Left lung (tissue), 10 donors: ENCODE data around the gene CMSS1. TPM values are rescaled to one million over a fixed set of nuclear protein-coding genes. Genes with fewer than 3 reads are reported as not detected.

Source experiments
- ATAC-seq: fragments of 200-7000 bp; cut with Tn5 transposase; one replicate; pipeline ENCODE4 v1.9.1; 2020; ENCODE audit warnings: moderate library complexity
- DNase-seq, 4 donors: peaks; one replicate each; pipeline ENCODE4 v3.0.0-alpha.2; 2013 to 2020
- H3K27ac ChIP-seq, 2 donors: fragments of 200-600 bp; sonication (generic) in 1 of 2; one replicate each; pipeline versions ENCODE4 v1.5.0 to v1.8.0; 2020 to 2021
- H3K27me3 ChIP-seq, 2 donors: fragments of 200-600 bp; sonication (generic) in 1 of 2; one replicate each; pipeline versions ENCODE4 v1.5.0 to v1.8.0; 2020 to 2021
- H3K36me3 ChIP-seq, 2 donors: fragments of 200-600 bp; sonication (generic) in 1 of 2; one replicate each; pipeline versions ENCODE4 v1.5.0 to v1.8.0; 2020 to 2021
- H3K4me1 ChIP-seq, 2 donors: fragments of 200-600 bp; one replicate each; pipeline ENCODE4 v1.8.0; 2021
- H3K4me3 ChIP-seq, 2 donors: fragments of 200-600 bp; sonication (generic) in 1 of 2; one replicate each; pipeline versions ENCODE4 v1.5.0 to v1.8.0; 2020 to 2021; ENCODE audit warnings: mild to moderate bottlenecking in 1 of 2
- H3K9me3 ChIP-seq, 2 donors: fragments of 200-600 bp; sonication (generic) in 1 of 2; one replicate each; pipeline versions ENCODE4 v1.5.0 to v1.8.0; 2020 to 2021
- intact Hi-C, 2 donors: fragments of 100-400 bp; cut with DNase I; formaldehyde crosslinking; loops; one replicate each; pipeline versions ENCODE4 v1.11.2 to v1.14.2; 2022
- polyA plus RNA-seq, 6 donors: library from polyadenylated mRNA; unstranded; fragments of 120-200 nt; gene quantifications; one replicate each; pipeline ENCODE4 v1.2.1, GENCODE V29; 2013; ENCODE audit not compliant: insufficient read length in 6 of 6
- total RNA-seq, 2 donors: library from RNA; stranded (reverse); fragmentation: NEBNext Ultra II Directional; extraction: Animal tissue kit (Norgen Biotek cat#: 25700); gene quantifications; one replicate each; pipeline ENCODE4 v1.2.1, GENCODE V29; 2021
- TF ChIP-seq, protein P1 (sequence below), 2 donors: fragments of 200-600 bp; sonication (generic) in 1 of 2; IDR thresholded peaks; one replicate each; pipeline versions ENCODE4 v1.5.0 to v1.8.0; 2021; ENCODE audit warnings: antibody characterized with exemption in 2 of 2
- donor health status: DM: no; HTN: yes; CAD: no.
- donor health status: DM: no; HTN: no; CAD: no.

Gene CMSS1
- total and polyA plus RNA-seq, 8 donors = 13.4 to 51.0 (median 41.8) TPM

DNA sequence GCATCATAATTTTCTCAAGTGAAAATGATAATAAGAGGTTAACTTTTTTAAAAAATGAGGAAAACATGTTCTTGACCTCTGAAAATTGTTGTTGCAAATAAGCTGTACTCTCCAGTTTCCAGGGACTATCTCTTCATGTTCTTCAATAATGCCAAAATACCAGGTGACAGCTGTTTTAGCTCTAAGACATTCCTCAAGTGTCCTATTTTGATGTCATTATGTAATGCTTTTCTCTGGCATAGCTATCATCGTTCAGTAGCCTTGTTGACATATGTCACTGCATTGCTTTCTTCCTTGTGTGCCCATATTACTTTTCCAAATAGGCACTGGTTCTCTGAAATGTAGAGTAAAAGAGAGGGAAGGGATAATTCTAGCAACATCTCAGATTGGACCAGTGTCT is 302.4 kb downstream of the CMSS1 start:
- ATAC-seq (no peak), DNase-seq (no peak)
- Histone ChIP-seq H3K4me3 (no peak overlapping the region), H3K27ac (no peak overlapping the region), H3K4me1 (no peaks in the 10 kb centered on the region), H3K36me3 (no peaks in the 10 kb centered on the region), H3K27me3 (no peaks in the 10 kb centered on the region), H3K9me3 (no peaks in the 10 kb centered on the region)
- TF ChIP-seq, protein P1, sequence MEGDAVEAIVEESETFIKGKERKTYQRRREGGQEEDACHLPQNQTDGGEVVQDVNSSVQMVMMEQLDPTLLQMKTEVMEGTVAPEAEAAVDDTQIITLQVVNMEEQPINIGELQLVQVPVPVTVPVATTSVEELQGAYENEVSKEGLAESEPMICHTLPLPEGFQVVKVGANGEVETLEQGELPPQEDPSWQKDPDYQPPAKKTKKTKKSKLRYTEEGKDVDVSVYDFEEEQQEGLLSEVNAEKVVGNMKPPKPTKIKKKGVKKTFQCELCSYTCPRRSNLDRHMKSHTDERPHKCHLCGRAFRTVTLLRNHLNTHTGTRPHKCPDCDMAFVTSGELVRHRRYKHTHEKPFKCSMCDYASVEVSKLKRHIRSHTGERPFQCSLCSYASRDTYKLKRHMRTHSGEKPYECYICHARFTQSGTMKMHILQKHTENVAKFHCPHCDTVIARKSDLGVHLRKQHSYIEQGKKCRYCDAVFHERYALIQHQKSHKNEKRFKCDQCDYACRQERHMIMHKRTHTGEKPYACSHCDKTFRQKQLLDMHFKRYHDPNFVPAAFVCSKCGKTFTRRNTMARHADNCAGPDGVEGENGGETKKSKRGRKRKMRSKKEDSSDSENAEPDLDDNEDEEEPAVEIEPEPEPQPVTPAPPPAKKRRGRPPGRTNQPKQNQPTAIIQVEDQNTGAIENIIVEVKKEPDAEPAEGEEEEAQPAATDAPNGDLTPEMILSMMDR (IDR thresholded peaks at IDR 0.05) = no peak
- intact Hi-C loops = no loop called here

DNA sequence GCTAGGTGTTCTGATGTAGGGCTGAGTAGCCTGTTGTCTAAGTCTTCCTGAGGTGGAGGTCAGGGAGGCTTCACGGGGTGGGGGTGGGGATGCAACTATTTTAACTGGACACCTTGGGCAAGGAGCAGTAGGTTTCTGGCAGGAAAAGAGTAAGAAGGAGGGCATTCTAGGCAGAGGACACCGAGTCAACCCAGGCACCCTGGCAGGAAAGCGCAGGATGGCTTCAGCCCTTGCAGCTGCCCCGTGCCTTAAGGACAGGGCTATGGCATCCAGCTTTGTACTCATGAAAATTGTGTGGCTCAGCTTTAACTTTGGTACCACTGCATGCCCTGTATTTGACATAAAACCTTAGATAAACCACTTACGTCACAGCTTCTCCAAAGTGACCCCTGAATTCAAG is 303.0 kb downstream of the CMSS1 start:
- intact Hi-C loops = no loop called here
- Histone ChIP-seq H3K27ac (no peak overlapping the region), H3K4me1 (no peaks in the 10 kb centered on the region), H3K27me3 (no peaks in the 10 kb centered on the region), H3K9me3 (no peaks in the 10 kb centered on the region), H3K36me3 (no peaks in the 10 kb centered on the region), H3K4me3 (no peak overlapping the region)
- ATAC-seq = no peak
- no peak for DNase-seq
- TF ChIP-seq, protein P1 (IDR thresholded peaks at IDR 0.05) = no peak

DNA sequence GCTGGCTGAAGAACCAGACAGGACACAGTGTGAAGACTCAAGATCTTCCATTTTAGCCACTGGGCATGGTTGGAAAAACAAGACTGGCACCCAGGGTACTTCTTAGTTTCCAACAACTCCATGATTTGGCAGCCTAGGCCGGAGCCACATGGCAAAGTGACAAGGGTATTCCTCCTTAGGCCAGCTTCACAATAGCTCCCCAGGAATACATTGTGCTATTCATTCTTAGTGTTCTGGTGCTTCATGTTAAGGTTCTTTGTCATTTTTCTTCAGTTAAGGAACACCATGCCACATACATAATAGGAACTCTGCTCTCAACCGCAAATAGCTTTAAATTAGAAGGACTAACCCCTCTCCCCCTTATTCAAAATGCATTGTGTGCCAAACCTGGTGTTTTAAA is 304.7 kb downstream of the CMSS1 start:
- no peaks in the 10 kb centered on the region for H3K4me1 ChIP-seq
- no peaks in the 10 kb centered on the region for H3K27me3 ChIP-seq
- no peak for ATAC-seq
- DNase-seq = no peak
- TF ChIP-seq, protein P1 (IDR thresholded peaks at IDR 0.05) = no peak
- no peaks in the 10 kb centered on the region for H3K36me3 ChIP-seq
- no peak overlapping the region for H3K27ac ChIP-seq
- H3K9me3 ChIP-seq = no peaks in the 10 kb centered on the region
- intact Hi-C loops = no loop called here
- no peak overlapping the region for H3K4me3 ChIP-seq

DNA sequence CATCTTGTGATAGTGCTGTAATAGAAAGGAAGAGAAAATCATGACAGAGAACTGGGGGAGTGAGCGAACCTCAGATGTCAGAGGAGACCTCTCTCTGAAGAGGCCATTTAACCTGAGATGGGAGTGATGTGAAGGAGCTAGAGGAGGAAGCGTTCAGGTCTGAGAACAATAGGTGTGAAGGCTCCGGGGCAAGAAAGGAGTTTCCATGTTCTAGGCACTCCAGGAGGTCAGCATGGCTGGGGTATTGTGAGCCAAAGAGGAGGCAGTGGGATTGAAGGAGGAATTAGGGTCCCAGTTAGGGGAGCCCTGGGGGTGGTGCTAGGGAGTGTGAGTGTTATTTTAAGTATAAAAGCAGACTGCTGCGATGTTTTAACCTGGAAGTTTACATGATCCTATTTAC is 305.4 kb downstream of the CMSS1 start:
- ATAC-seq = no peak
- no peak overlapping the region for H3K4me3 ChIP-seq
- H3K27me3 ChIP-seq = no peaks in the 10 kb centered on the region
- no peak overlapping the region for H3K27ac ChIP-seq
- no peaks in the 10 kb centered on the region for H3K36me3 ChIP-seq
- intact Hi-C loops = no loop called here
- DNase-seq = no peak
- TF ChIP-seq, protein P1 (IDR thresholded peaks at IDR 0.05) = no peak
- H3K9me3 ChIP-seq = no peaks in the 10 kb centered on the region
- no peaks in the 10 kb centered on the region for H3K4me1 ChIP-seq

DNA sequence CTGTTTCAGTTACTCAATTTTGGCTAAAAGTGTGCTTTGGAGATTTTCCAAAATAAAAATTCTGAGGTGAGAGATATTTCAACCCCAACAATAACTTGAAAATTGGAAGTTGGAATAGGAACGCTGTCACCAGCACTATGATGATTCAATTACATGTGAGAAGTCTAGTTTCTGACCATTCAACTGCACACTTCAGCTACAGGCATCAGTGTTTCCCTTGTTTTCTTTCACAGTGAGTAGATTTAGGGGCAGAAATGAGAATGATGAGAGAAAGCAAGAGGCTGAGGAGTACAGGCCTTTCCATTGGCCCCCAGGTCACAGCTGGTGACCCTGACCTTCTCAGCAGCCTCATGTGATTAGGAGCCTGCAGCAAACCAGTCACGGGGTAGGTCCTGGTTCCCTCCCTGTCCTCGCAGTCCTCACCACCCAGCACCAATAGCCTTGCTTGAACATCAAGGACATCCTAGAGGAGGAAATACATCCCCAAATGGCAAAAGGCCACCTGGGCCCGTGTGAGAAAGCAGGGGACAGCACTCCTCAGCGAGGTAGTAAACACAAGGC is 306.6 kb downstream of the CMSS1 start:
- Histone ChIP-seq H3K27me3 (no peaks in the 10 kb centered on the region), H3K4me3 (no peak overlapping the region), H3K9me3 (no peaks in the 10 kb centered on the region), H3K27ac (no peak overlapping the region), H3K36me3 (no peaks in the 10 kb centered on the region), H3K4me1 (no peaks in the 10 kb centered on the region)
- intact Hi-C loops = no loop called here
- DNase-seq = no peak
- TF ChIP-seq, protein P1 (IDR thresholded peaks at IDR 0.05) = no peak
- ATAC-seq = no peak
